GM12865 (cell line): ENCODE results near the gene CELF3.

Experiments
- DNase-seq: peaks from one replicate; pipeline ENCODE4 v3.0.0; 2010; ENCODE audit warnings: low read depth
- H3K4me3 ChIP-seq: 2 replicates; pipeline ENCODE4 v1.5.1; 2011; ENCODE audit warnings: mild to moderate bottlenecking, low read depth, low read length, control low read depth
- TF ChIP-seq, protein P1 (sequence below): IDR thresholded peaks from 2 replicates; pipeline ENCODE4 v1.5.1; 2011; ENCODE audit warnings: low read length, control low read depth, low read depth, inconsistent platforms; ENCODE audit not compliant: insufficient read depth; ENCODE audit errors: missing control alignments

Gene CELF3

DNA sequence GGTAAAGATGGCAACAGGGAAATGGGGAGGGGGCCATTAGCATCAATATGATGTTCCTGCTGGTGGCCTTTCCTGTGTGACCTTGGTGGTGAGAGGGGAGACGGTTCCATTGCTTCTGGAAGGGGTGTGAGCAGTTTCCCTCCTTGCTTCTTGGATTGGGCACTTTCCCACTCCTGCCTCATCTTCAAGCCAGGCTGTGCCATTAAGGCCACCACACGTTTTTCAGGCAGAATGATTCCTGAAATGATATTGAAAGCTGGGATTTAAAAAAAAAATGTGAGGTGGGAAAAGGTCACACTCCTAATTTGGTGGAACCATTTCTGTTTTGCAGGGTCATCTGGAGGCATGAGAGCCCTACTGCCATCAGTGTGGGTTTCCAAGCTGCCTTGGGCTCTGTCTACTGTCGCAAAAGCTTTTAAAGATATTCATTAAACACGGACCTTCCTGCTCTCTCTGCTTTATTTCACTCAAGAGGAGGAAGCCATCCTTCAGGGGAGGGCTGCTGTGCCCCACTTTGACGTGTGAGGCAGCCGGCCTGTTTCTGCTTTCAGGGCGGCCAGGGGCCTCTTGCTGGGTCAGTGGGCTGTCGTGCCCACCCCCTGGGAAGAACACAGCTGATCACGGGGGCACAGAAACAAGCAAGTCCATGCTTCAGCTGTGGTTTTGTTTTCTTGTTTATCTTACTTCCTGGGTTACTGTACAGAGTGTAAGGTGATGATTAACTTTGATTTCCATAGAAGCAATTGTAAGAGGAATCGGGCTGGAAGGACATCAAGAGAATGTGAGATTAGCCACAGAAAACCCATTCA lies 12.8 kb upstream of the CELF3 start:
- H3K4me3 ChIP-seq = no peak overlapping the region
- DNase-seq = no peak
- TF ChIP-seq, protein P1, sequence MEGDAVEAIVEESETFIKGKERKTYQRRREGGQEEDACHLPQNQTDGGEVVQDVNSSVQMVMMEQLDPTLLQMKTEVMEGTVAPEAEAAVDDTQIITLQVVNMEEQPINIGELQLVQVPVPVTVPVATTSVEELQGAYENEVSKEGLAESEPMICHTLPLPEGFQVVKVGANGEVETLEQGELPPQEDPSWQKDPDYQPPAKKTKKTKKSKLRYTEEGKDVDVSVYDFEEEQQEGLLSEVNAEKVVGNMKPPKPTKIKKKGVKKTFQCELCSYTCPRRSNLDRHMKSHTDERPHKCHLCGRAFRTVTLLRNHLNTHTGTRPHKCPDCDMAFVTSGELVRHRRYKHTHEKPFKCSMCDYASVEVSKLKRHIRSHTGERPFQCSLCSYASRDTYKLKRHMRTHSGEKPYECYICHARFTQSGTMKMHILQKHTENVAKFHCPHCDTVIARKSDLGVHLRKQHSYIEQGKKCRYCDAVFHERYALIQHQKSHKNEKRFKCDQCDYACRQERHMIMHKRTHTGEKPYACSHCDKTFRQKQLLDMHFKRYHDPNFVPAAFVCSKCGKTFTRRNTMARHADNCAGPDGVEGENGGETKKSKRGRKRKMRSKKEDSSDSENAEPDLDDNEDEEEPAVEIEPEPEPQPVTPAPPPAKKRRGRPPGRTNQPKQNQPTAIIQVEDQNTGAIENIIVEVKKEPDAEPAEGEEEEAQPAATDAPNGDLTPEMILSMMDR = no peak

DNA sequence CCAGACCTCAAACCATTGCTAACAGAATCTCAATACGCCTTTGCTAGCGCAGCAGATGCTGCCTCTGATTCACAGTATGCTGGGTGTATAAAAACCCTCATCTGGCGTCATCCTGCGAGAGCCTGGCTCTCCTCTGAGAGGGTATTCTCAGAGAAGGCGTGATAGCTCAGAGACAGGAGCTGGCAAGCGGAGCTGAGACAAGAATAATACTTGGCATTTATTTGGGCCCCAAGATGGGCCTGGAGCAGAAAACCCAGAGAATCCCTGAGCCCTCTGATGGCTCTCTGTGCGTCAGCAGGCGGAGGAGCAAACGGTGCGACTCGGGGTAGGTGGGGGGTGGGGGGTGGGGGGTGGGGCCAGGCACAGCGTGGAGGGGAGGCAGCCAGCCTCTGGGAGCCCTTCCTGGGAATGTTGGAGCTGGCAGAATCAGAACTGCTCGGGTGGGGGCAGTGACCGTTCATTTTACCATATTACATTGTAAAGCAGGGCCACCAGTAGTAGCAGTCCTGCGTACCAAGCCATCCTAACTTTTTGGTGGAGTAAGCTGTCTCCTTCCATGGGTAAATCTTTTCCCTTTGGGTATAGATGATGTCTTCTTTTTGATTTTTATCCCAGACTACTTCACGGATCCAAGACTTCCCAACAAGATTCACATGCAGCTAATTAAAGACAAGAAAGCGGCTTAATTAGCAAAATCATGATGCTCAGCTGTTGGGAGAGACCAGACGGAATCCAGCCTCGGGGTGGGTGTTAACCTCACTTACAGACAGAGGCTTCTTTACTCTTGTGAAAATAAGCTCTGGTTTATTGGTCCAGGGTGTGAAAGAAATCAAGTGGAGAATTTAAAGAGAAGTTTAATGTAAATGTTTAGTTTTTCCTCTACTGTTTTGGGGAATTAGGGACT lies 11.8 kb upstream of the CELF3 start:
- no peak for DNase-seq
- TF ChIP-seq, protein P1 = no peak
- no peak overlapping the region for H3K4me3 ChIP-seq

GRCh38 chr1:151723726-151724370 lies 7.2 kb upstream of the CELF3 start:
- TF ChIP-seq, protein P1 = no peak
- H3K4me3 ChIP-seq = no peak overlapping the region
- no peak for DNase-seq

DNA sequence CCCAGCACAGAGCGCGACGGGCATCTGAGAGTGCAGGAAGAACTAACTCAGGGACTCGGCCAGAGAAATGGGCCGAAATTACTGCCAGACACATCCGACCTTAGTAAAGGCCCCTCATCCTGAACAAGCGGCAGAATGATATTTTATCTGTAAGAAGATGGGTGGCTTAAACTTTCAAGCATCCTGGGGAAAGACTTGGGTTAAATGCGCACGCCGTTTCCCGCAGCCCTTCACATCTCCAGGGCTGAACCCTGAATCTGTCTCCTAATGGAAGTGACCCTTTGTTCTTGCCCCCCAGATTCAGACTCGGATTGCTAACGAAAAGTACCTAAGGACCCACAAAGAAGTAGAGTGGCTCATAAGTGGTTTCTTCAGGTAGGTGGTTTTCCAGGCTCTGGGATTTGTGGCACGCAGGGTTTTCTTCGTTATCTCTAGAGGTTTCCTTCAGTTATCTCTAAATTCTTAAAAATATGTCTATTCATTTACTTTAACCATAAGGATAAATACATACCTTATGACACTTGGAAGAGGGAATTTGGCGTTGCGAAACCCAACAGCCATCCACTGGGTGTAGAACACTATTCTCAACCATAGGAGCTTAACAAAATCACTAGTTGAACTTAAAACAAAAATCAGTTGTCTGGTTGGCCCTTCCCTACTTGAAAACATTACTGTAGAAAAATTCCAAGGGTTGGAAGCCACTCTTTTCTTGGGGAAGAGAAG lies 5.3 kb upstream of the CELF3 start:
- H3K4me3 ChIP-seq = peak overlapping the region; percentile 35
- TF ChIP-seq, protein P1 = no peak
- no peak for DNase-seq

GRCh38 chr1:151720974-151721787 lies 4.6 kb upstream of the CELF3 start, which contains the start of gene RIIAD1:
Gene RIIAD1 (plus strand): TSS chr1:151721522. CDS start chr1:151721537, 15 bp downstream.
- peak within 1 kb of the TSS; percentile 35 for H3K4me3 ChIP-seq
- peak; percentile 61 for DNase-seq
- TF ChIP-seq, protein P1 = no peak
